T47D (cell line): Measurements from ENCODE around the gene P4HTM.

Experiments used
- DNase-seq, 2 experiments: peaks; one replicate each; pipeline versions ENCODE4 v3.0.0 to v3.0.0-alpha.2; 2011 to 2012; ENCODE audit warnings: low read depth in 1 of 2, low spot score in 1 of 2
- JUND ChIP-seq: IDR thresholded peaks from 2 replicates; pipeline ENCODE4 v1.6.1; 2012; ENCODE audit warnings: low read depth
- in situ Hi-C: cut with HindIII; loops from 2 replicates; pipeline ENCODE4 v1.10.0; 2016; ENCODE audit warnings: low sequenced_read_pairs, low pct_unique_long_range_greater_than_20kb

Gene P4HTM, protein sequence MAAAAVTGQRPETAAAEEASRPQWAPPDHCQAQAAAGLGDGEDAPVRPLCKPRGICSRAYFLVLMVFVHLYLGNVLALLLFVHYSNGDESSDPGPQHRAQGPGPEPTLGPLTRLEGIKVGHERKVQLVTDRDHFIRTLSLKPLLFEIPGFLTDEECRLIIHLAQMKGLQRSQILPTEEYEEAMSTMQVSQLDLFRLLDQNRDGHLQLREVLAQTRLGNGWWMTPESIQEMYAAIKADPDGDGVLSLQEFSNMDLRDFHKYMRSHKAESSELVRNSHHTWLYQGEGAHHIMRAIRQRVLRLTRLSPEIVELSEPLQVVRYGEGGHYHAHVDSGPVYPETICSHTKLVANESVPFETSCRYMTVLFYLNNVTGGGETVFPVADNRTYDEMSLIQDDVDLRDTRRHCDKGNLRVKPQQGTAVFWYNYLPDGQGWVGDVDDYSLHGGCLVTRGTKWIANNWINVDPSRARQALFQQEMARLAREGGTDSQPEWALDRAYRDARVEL

DNA sequence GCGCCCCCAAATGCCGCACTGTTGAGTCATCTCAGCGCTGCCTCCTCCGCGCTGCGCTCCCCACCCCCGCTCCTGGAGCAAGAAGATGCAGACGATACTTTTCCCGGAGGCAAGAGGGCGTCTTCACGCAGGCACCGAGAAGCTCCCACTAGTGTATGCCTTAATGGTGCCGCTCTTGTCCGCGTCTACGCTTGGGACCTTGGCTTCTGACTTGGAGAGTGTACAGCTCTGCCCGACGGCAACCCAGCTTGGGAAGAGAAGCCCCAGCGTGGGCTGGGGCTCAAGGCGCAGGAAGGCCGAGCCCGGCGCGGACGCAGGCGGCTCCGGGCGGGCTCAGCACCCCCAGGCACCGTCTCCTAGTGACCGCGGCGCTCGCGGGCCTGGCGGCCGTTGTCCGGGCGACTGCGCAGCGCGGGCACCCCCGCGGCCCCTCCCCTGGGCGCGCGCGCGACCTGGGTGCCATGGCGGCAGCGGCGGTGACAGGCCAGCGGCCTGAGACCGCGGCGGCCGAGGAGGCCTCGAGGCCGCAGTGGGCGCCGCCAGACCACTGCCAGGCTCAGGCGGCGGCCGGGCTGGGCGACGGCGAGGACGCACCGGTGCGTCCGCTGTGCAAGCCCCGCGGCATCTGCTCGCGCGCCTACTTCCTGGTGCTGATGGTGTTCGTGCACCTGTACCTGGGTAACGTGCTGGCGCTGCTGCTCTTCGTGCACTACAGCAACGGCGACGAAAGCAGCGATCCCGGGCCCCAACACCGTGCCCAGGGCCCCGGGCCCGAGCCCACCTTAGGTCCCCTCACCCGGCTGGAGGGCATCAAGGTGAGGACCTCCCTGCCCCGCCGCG is at the start of gene P4HTM:
P4HTM (plus strand) TSS at position 446 of the 840 bp plus-strand sequence; CDS start at position 462, 16 bp downstream.
- TF ChIP-seq JUND: peak; percentile 63; the same call in 1 of the 2 replicates
- DNase-seq: peak; percentile 26 to 80
- in situ Hi-C loops: no loop called here

DNA sequence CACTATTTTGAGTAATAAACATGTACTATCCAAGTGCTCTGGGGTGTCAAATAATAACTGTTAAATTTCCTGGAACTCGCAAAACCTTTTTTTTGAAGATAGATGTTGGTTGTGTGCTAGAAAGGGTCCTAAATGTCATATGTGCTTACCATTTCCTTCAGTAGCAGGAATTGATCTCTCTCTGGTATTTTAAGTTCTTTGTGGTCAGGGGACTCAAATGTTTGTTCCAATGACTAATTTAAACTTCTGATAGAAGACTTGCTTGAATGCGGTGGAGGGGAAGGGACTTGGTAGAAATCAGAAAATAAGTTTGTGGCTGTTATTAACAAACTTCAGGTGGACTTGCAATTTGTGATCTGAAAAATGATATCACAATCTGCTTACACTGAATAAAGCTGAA is 44.6 kb upstream of the P4HTM start:
- no peak for TF ChIP-seq JUND
- in situ Hi-C loops: no loop called here
- DNase-seq: no peak

DNA sequence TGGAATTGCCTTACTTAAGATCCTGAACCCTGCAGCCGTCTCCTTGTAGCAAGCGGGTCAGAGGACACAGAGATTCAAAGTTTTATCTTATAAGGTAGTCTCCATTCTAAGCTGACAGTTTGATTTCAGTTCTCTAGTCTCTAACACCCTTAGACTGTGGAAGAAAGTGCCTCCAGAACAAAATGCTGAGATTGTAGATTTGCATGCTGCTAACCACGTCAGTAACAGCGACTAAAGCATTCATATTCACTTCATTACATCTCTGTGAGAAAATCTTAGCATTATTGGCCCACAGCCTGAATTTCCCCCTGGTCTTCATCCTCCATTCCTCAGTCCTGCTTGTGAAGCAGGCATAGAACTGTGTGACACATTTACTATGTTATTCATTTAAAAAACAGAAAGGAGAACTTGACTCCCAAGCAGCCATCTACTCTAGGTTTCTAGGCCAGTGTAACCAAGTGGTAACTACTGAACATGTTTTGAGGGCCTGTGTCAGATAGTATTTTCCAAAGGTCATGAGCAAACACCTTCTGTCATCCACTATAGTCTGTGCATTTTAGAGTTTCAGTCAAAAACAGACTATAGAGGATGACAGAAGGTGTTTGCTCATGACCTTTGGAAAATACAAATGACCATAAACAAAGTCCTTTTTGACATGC is 44.0 kb upstream of the P4HTM start:
- DNase-seq: no peak
- no peak for TF ChIP-seq JUND
- in situ Hi-C loops: no loop called here

DNA sequence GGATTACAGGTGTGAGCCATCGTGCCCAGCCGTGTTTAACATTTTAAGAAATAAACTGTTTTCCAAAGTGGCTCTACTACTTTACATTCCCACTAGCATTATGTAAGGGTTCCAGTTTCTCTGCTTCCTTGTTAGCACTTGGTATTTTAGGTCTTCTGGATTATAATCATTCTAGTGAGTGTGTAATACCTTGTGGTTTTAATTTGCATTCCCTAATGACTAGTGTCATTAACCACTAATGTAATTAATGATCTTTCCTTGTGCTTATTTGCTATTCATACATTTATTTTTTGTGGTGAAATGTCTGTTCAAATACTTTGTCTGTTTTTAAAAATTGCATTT is 40.7 kb upstream of the P4HTM start:
- TF ChIP-seq JUND: no peak
- in situ Hi-C loops: no loop called here
- peak in 1 of 2 experiments; percentile 34 for DNase-seq

DNA sequence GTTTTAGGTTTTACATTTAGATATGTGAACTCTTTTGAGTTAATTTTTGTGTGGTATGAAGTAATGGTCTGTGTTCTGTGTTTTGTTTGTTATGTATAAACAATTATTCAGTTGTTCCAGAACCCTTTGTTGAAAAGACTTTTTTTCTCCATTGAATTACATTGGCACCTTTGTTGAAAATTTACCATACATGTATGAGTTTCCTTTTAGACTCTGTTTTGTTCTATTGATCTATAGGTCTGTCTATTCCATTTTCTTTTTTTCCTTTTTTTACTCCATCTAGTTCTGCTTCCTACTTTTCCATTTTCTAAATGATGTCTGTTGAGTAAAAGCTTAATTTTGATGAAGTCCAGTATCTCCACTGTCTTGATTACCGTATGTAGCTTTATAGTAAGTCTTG is 40.0 kb upstream of the P4HTM start:
- TF ChIP-seq JUND: no peak
- in situ Hi-C loops: no loop called here
- no peak for DNase-seq

DNA sequence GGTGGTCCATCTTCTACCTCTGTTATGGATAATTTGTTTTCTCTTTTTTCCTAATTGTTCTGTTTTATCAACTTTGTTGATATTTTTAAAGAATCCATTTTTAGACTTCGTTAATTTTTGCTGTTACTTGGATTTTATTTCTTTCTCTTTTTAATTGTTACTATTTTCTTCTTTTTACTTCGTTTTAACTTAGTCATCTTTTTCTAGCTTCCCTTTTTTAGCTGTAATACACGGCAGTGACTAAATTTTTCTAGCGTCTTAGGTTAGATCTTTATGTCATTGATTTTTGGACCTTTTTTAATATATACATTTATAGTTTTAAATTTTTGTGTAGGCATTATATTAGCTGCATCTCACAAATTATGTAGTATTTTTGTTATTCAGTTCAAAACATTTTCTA is 38.3 kb upstream of the P4HTM start:
- DNase-seq: no peak
- in situ Hi-C loops: no loop called here
- TF ChIP-seq JUND: no peak

DNA sequence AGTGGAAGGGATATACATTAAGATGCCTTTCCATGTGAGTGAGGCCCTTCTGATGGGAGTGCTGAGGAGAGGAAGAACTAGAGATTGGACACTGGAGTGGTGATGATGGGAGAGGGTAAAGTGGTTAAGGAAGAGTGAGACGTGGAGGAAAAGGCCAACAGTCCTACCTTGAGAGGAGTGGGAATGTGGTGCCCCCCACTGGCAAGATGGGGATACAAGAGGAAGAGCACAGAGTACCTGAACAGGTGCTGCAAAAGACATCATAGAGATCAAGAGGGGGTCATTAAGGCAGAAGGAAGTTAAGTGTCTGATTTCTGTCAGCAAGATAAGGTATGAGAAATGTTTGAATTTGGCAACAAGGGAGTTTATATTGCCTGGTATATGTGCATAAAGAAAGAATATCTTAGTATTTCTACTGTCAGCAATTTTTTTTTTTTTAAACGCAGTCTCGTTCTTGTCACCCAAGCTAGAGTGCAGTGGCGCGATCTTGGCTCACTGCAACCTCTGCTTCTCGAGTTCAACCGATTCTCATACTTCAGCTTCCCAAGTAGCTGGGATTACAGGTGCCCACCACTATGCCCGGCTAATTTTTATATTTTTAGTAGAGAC is 37.4 kb upstream of the P4HTM start:
- peak in 1 of 2 experiments; percentile 61 for DNase-seq
- in situ Hi-C loops: no loop called here
- TF ChIP-seq JUND: no peak

DNA sequence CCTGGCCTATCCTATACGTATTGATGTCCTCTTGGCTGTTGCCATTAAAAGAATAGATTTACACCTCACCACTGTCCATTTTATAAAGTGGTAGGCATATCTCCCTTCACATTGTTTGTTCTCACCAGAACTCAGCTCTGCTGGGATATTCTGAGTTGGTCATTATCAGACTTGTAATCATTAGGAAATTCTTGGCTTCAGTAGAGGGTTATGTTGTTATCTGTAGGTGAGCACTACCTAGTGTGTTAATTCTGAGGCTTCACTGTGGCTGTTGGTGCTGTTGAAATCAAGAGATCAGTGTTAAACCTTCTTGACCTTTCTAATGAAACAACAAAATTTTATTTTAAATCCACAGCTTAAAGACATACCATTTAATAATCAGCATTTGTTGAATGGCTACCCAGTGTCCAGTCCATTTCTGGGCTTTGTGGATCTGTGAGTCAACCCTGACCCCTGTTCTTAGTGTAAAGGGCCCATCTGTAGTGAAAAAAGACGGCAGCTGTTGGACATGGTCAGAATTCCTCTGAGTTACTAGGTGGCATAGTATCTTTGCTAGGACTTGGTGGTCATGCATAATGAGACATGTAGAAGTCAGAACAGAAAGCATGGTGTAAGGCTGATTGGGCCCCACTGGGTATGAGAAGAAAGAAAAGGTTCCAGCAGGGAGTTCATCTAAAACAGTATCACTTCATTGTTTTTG is 32.9 kb upstream of the P4HTM start:
- no peak for TF ChIP-seq JUND
- no peak for DNase-seq
- in situ Hi-C loops: no loop called here

DNA sequence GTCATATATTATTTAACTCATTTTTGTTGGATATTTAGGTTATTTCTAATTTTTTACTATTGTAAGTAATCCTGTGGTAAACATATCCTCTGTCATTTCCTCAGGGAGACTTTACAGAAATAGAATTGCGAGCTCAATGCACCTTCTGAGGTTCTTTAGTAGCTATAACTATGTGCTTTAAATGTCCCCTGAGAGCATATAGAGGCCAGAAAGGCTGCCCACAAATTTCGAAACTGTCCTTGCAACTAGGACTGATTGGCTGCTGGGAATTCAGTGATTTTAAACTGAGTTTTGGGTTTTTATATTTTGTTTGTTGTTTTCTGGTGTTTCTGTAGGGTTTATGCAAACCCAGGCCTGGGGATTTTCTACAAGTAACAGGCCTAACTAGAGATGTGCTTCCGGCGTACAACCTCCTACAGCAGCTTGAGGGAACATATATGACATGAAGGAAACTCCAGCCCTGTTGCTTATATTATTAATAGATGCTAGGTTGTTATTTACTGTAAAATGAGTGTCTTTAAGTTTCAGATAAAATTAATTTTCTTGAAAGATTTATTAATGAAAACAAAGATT is 29.1 kb upstream of the P4HTM start:
- in situ Hi-C loops: no loop called here
- no peak for DNase-seq
- TF ChIP-seq JUND: no peak

DNA sequence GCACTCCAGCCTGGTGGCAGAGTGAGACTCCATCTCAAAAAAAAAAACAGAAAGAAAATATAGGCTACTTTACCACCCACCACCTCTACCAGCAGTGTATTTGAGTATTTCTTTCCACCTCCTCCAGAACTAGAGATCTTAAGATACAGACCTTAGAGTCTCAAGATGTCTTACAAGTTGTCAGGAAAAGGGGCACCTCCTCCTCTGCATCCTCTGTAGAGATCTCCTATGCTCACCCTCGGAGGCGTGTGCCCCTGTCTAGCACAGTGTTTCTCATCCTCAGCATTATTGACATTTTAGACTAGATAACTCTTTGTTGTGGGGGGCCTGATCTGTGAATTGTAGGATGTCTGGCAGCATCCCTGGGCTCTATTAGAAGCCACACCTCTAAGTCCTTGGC is 27.7 kb upstream of the P4HTM start:
- DNase-seq: no peak
- TF ChIP-seq JUND: no peak
- in situ Hi-C loops: no loop called here

DNA sequence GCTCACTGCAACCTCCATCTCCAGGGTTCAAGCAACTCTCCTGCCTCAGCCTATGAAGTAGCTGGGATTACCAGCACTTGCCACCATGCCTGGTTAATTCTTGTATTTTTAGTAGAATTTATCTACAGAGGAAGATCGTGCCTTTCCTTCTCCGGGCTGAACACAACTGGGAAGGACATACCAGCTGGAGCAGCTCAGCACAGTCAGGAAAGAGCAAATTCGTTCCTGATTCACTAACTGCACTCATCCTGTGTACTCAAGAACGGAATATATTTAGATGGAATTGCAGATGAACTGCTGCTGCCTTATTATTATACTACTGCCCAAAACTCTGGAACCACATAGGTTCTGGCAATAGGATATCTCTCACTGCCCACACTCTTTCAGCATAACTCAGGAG is 27.1 kb upstream of the P4HTM start:
- DNase-seq: no peak
- no peak for TF ChIP-seq JUND
- in situ Hi-C loops: no loop called here
